HepG2 (cell line): ENCODE measurements around the gene TMX1. TPM values are rescaled to one million over a fixed set of nuclear protein-coding genes. Genes with fewer than 3 reads are reported as not detected.

Experiments used
- BRD4 ChIP-seq: sonication (generic); formaldehyde crosslinking; IDR thresholded peaks from 2 replicates; pipeline ENCODE4 v1.4.0; 2020; ENCODE audit warnings: missing genetic modification reagents
- FOXA3 ChIP-seq: IDR thresholded peaks from 2 replicates; pipeline ENCODE4 v1.6.1; 2016; ENCODE audit warnings: missing genetic modification reagents, missing compliant biosample characterization
- KMT2B ChIP-seq: IDR thresholded peaks from 2 replicates; pipeline ENCODE4 v1.6.1; 2016; ENCODE audit warnings: missing genetic modification reagents, missing compliant biosample characterization
- MED8 ChIP-seq: sonication (generic); formaldehyde crosslinking; IDR thresholded peaks from 2 replicates; pipeline ENCODE4 v1.8.1; 2023; ENCODE audit warnings: mild to moderate bottlenecking, missing genetic modification reagents; ENCODE audit not compliant: insufficient replicate concordance
- NRL ChIP-seq: sonication (generic); formaldehyde crosslinking; IDR thresholded peaks from 2 replicates; pipeline ENCODE4 v1.5.0; 2020; ENCODE audit warnings: missing genetic modification reagents, mild to moderate bottlenecking, moderate library complexity, borderline replicate concordance
- THAP11 ChIP-seq: IDR thresholded peaks from 2 replicates; pipeline ENCODE4 v1.6.1; 2016; ENCODE audit warnings: missing biosample characterization, missing genetic modification reagents
- ZNF274 ChIP-seq: sonication (generic); formaldehyde crosslinking; IDR thresholded peaks from 2 replicates; pipeline ENCODE4 v1.5.1; 2020; ENCODE audit warnings: mild to moderate bottlenecking, missing genetic modification reagents
- ZNF556 ChIP-seq: sonication (generic); formaldehyde crosslinking; IDR thresholded peaks from 2 replicates; pipeline ENCODE4 v1.4.0; 2020; ENCODE audit warnings: mild to moderate bottlenecking, missing genetic modification reagents, borderline replicate concordance
- ZNF800 ChIP-seq: sonication (generic); formaldehyde crosslinking; IDR thresholded peaks from 2 replicates; pipeline ENCODE4 v1.4.0; 2020; ENCODE audit warnings: missing genetic modification reagents
- polyA plus RNA-seq, 8 experiments: library from polyadenylated mRNA; depleted of rRNA in 3 of 8; stranded (reverse) in 7 of 8; unstranded in 1 of 8; fragments of >200 nt; fragmentation: Illumina TruSeq in 4 of 8; extraction: Trizol in 4 of 8; gene quantifications; 2 replicates each; pipeline versions ENCODE4 v1.2.1 to v1.2.3, GENCODE V29; 2011 to 2016; ENCODE audit warnings: low read depth in 4 of 8, missing spikeins in 1 of 8, mixed read lengths in 1 of 8; ENCODE audit not compliant: insufficient read depth in 1 of 8
- total RNA-seq, 5 experiments: library from RNA; depleted of rRNA; stranded (reverse); fragments of >200 nt; fragmentation: Illumina TruSeq; extraction: Trizol; gene quantifications; 2 replicates each; pipeline ENCODE4 v1.2.3, GENCODE V29; 2016; ENCODE audit warnings: low read depth in 1 of 5
- TF ChIP-seq, protein P1 (sequence below): sonication (generic); formaldehyde crosslinking; conservative IDR thresholded peaks from 2 replicates; pipeline ENCODE4 v1.4.0; 2020; ENCODE audit warnings: mild to moderate bottlenecking, missing genetic modification reagents, moderate library complexity
- TF ChIP-seq, protein P2 (sequence below): sonication (generic); formaldehyde crosslinking; IDR thresholded peaks from 2 replicates; pipeline ENCODE4 v1.4.0; 2020; ENCODE audit warnings: mild to moderate bottlenecking, missing genetic modification reagents
- TF ChIP-seq, protein P3 (sequence below): sonication (generic); formaldehyde crosslinking; IDR thresholded peaks from 2 replicates; pipeline ENCODE4 v1.4.0; 2020; ENCODE audit warnings: missing genetic modification reagents

TMX1 gene
- total and polyA plus RNA-seq, 2 of the 13 experiments (the other 11 are each of a cell fraction or from before 2014, with no cell fraction given) = 23.0 to 56.8 TPM

- TF ChIP-seq, protein P1, sequence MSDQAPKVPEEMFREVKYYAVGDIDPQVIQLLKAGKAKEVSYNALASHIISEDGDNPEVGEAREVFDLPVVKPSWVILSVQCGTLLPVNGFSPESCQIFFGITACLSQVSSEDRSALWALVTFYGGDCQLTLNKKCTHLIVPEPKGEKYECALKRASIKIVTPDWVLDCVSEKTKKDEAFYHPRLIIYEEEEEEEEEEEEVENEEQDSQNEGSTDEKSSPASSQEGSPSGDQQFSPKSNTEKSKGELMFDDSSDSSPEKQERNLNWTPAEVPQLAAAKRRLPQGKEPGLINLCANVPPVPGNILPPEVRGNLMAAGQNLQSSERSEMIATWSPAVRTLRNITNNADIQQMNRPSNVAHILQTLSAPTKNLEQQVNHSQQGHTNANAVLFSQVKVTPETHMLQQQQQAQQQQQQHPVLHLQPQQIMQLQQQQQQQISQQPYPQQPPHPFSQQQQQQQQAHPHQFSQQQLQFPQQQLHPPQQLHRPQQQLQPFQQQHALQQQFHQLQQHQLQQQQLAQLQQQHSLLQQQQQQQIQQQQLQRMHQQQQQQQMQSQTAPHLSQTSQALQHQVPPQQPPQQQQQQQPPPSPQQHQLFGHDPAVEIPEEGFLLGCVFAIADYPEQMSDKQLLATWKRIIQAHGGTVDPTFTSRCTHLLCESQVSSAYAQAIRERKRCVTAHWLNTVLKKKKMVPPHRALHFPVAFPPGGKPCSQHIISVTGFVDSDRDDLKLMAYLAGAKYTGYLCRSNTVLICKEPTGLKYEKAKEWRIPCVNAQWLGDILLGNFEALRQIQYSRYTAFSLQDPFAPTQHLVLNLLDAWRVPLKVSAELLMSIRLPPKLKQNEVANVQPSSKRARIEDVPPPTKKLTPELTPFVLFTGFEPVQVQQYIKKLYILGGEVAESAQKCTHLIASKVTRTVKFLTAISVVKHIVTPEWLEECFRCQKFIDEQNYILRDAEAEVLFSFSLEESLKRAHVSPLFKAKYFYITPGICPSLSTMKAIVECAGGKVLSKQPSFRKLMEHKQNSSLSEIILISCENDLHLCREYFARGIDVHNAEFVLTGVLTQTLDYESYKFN (CRISPR knock-in tag) = 0 out of 2 replicates have a peak, but pooled peaks have one; percentile 10
- TF ChIP-seq, protein P2, sequence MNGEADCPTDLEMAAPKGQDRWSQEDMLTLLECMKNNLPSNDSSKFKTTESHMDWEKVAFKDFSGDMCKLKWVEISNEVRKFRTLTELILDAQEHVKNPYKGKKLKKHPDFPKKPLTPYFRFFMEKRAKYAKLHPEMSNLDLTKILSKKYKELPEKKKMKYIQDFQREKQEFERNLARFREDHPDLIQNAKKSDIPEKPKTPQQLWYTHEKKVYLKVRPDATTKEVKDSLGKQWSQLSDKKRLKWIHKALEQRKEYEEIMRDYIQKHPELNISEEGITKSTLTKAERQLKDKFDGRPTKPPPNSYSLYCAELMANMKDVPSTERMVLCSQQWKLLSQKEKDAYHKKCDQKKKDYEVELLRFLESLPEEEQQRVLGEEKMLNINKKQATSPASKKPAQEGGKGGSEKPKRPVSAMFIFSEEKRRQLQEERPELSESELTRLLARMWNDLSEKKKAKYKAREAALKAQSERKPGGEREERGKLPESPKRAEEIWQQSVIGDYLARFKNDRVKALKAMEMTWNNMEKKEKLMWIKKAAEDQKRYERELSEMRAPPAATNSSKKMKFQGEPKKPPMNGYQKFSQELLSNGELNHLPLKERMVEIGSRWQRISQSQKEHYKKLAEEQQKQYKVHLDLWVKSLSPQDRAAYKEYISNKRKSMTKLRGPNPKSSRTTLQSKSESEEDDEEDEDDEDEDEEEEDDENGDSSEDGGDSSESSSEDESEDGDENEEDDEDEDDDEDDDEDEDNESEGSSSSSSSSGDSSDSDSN (CRISPR knock-in tag) = peak; percentile 90
- TF ChIP-seq THAP11 (CRISPR knock-in tag) (peak; percentile 71), BRD4 (peak; percentile 88), KMT2B (peak; percentile 91), FOXA3 (no peak; the same call in 1 of the 2 replicates), ZNF556 (CRISPR knock-in tag) (0 out of 2 replicates have a peak, but pooled peaks have one; percentile 14), MED8 (CRISPR knock-in tag) (peak; percentile 23), NRL (peak; percentile 78), ZNF800 (CRISPR knock-in tag) (peak; percentile 76; the same call in 1 of the 2 replicates), ZNF274 (peak; percentile 90; the same call in 1 of the 2 replicates)
- TF ChIP-seq, protein P3, sequence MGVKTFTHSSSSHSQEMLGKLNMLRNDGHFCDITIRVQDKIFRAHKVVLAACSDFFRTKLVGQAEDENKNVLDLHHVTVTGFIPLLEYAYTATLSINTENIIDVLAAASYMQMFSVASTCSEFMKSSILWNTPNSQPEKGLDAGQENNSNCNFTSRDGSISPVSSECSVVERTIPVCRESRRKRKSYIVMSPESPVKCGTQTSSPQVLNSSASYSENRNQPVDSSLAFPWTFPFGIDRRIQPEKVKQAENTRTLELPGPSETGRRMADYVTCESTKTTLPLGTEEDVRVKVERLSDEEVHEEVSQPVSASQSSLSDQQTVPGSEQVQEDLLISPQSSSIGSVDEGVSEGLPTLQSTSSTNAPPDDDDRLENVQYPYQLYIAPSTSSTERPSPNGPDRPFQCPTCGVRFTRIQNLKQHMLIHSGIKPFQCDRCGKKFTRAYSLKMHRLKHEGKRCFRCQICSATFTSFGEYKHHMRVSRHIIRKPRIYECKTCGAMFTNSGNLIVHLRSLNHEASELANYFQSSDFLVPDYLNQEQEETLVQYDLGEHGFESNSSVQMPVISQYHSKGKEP (CRISPR knock-in tag) = 0 out of 2 replicates have a peak, but pooled peaks have one; percentile 34
Measured at GRCh38 chr14:51239813-51240803, at the start of gene TMX1 (continued).
